IPS-18a (cell line): Measurements from ENCODE around the gene PCNX1.
"Not testable (repeated sequence)": the region's sequence is repeated elsewhere in the genome, so short reads cannot be mapped to it uniquely, and the experiment has no call there.

Source experiments
- H3K27ac ChIP-seq: one replicate; pipeline ENCODE4 v1.5.1; 2013; ENCODE audit warnings: low read length
- H3K27me3 ChIP-seq: one replicate; pipeline ENCODE4 v1.6.1; 2013; ENCODE audit warnings: mild to moderate bottlenecking, low read length; ENCODE audit not compliant: control insufficient read depth, insufficient read depth
- H3K36me3 ChIP-seq: one replicate; pipeline ENCODE4 v1.6.1; 2013; ENCODE audit warnings: low read depth, low read length; ENCODE audit not compliant: control insufficient read depth
- H3K4me1 ChIP-seq: one replicate; pipeline ENCODE4 v1.6.1; 2013; ENCODE audit warnings: low read depth, low read length; ENCODE audit not compliant: control insufficient read depth
- H3K4me3 ChIP-seq: one replicate; pipeline ENCODE4 v1.5.1; 2013; ENCODE audit warnings: low read length
- H3K9ac ChIP-seq: one replicate; pipeline ENCODE4 v1.6.1; 2013; ENCODE audit warnings: mild to moderate bottlenecking, low read length, moderate library complexity
- H3K9me3 ChIP-seq: one replicate; pipeline ENCODE4 v1.6.1; 2013; ENCODE audit warnings: low read depth, low read length; ENCODE audit not compliant: control insufficient read depth

The PCNX1 gene

GRCh38 chr14:71048393-71048792, 141.1 kb downstream of the PCNX1 start:
- no peak overlapping the region for H3K9ac ChIP-seq
- H3K4me1 ChIP-seq, result no peaks in the 10 kb centered on the region
- peaks cover 36% of the 10 kb centered on the region for H3K36me3 ChIP-seq
- H3K27ac ChIP-seq, result no peak overlapping the region
- H3K27me3 ChIP-seq, result no peaks in the 10 kb centered on the region
- H3K4me3 ChIP-seq, result no peak overlapping the region
- H3K9me3 ChIP-seq, result no peaks in the 10 kb centered on the region

- Histone ChIP-seq H3K27ac (no peak overlapping the region), H3K9me3 (no peaks in the 10 kb centered on the region), H3K9ac (no peak overlapping the region), H3K4me1 (no peaks in the 10 kb centered on the region), H3K27me3 (no peaks in the 10 kb centered on the region), H3K36me3 (peaks cover 39% of the 10 kb centered on the region), H3K4me3 (no peak overlapping the region)
Observed at GRCh38 chr14:71049435-71050133, 142.3 kb downstream of the PCNX1 start.

GRCh38 chr14:71050227-71050823, 143.1 kb downstream of the PCNX1 start:
- Histone ChIP-seq H3K9me3 (no peaks in the 10 kb centered on the region), H3K9ac (no peak overlapping the region), H3K4me1 (no peaks in the 10 kb centered on the region), H3K27me3 (no peaks in the 10 kb centered on the region), H3K27ac (no peak overlapping the region), H3K36me3 (peaks cover 42% of the 10 kb centered on the region), H3K4me3 (no peak overlapping the region)

- no peaks in the 10 kb centered on the region for H3K27me3 ChIP-seq
- no peaks in the 10 kb centered on the region for H3K9me3 ChIP-seq
- H3K4me1 ChIP-seq, result no peaks in the 10 kb centered on the region
- peaks cover 40% of the 10 kb centered on the region for H3K36me3 ChIP-seq
- no peak overlapping the region for H3K4me3 ChIP-seq
- H3K9ac ChIP-seq, result no peak overlapping the region
- no peak overlapping the region for H3K27ac ChIP-seq
Observed at GRCh38 chr14:71054706-71055105, 147.4 kb downstream of the PCNX1 start.

- H3K27me3 ChIP-seq, result no peaks in the 10 kb centered on the region
- H3K4me1 ChIP-seq, result no peaks in the 10 kb centered on the region
- peaks cover 54% of the 10 kb centered on the region for H3K36me3 ChIP-seq
- H3K4me3 ChIP-seq, result no peak overlapping the region
- H3K9me3 ChIP-seq, result no peaks in the 10 kb centered on the region
- no peak overlapping the region for H3K27ac ChIP-seq
- no peak overlapping the region for H3K9ac ChIP-seq
Observed at GRCh38 chr14:71056168-71056567, 148.9 kb downstream of the PCNX1 start.

GRCh38 chr14:71060274-71060673, 153.0 kb downstream of the PCNX1 start:
- Histone ChIP-seq H3K9ac (no peak overlapping the region), H3K9me3 (no peaks in the 10 kb centered on the region), H3K27ac (no peak overlapping the region), H3K27me3 (no peaks in the 10 kb centered on the region), H3K36me3 (peaks cover 60% of the 10 kb centered on the region), H3K4me3 (no peak overlapping the region), H3K4me1 (no peaks in the 10 kb centered on the region)

- no peak overlapping the region for H3K4me3 ChIP-seq
- H3K4me1 ChIP-seq, result no peaks in the 10 kb centered on the region
- no peaks in the 10 kb centered on the region for H3K9me3 ChIP-seq
- H3K27me3 ChIP-seq, result no peaks in the 10 kb centered on the region
- no peak overlapping the region for H3K9ac ChIP-seq
- H3K36me3 ChIP-seq, result peaks cover 57% of the 10 kb centered on the region
- H3K27ac ChIP-seq, result no peak overlapping the region
Observed at GRCh38 chr14:71060825-71061455, 153.7 kb downstream of the PCNX1 start.

GRCh38 chr14:71061458-71061857, 154.2 kb downstream of the PCNX1 start:
- Histone ChIP-seq H3K27ac (no peak overlapping the region), H3K9me3 (no peaks in the 10 kb centered on the region), H3K4me1 (no peaks in the 10 kb centered on the region), H3K4me3 (no peak overlapping the region), H3K36me3 (peaks cover 55% of the 10 kb centered on the region), H3K9ac (no peak overlapping the region), H3K27me3 (no peaks in the 10 kb centered on the region)

GRCh38 chr14:71062581-71063303, 155.5 kb downstream of the PCNX1 start:
- Histone ChIP-seq H3K4me1 (no peaks in the 10 kb centered on the region), H3K36me3 (peaks cover 50% of the 10 kb centered on the region), H3K9me3 (no peaks in the 10 kb centered on the region)

GRCh38 chr14:71063351-71063750, 156.1 kb downstream of the PCNX1 start:
- no peaks in the 10 kb centered on the region for H3K9me3 ChIP-seq
- no peak overlapping the region for H3K27ac ChIP-seq
- H3K9ac ChIP-seq, result no peak overlapping the region
- H3K4me1 ChIP-seq, result no peaks in the 10 kb centered on the region
- no peaks in the 10 kb centered on the region for H3K27me3 ChIP-seq
- H3K4me3 ChIP-seq, result no peak overlapping the region
- peaks cover 44% of the 10 kb centered on the region for H3K36me3 ChIP-seq

More at GRCh38 chr14:71062581-71063303, 155.5 kb downstream of the PCNX1 start:
- Histone ChIP-seq H3K9ac (no peak overlapping the region), H3K4me3 (no peak overlapping the region), H3K27me3 (no peaks in the 10 kb centered on the region), H3K27ac (no peak overlapping the region)

- H3K27me3 ChIP-seq, H3K9ac ChIP-seq, H3K4me3 ChIP-seq, H3K4me1 ChIP-seq, H3K9me3 ChIP-seq, H3K27ac ChIP-seq: not testable (repeated sequence)
- peaks cover 32% of the 10 kb centered on the region for H3K36me3 ChIP-seq
Observed at GRCh38 chr14:71064747-71065146, 157.5 kb downstream of the PCNX1 start.
